Activated CD8-positive, alpha-beta memory T cell treated with anti-CD3 and anti-CD28 coated beads, Interleukin-2, amount 50 U/mL, for 4 hours (primary cell): ENCODE results near the gene INHBC.
"Not testable (repeated sequence)": the region's sequence is repeated elsewhere in the genome, so short reads cannot be mapped to it uniquely, and the experiment has no call there.

Experiments
- DNase-seq: peaks from one replicate; pipeline ENCODE4 v3.0.0-alpha.2; 2020

Gene INHBC

DNA sequence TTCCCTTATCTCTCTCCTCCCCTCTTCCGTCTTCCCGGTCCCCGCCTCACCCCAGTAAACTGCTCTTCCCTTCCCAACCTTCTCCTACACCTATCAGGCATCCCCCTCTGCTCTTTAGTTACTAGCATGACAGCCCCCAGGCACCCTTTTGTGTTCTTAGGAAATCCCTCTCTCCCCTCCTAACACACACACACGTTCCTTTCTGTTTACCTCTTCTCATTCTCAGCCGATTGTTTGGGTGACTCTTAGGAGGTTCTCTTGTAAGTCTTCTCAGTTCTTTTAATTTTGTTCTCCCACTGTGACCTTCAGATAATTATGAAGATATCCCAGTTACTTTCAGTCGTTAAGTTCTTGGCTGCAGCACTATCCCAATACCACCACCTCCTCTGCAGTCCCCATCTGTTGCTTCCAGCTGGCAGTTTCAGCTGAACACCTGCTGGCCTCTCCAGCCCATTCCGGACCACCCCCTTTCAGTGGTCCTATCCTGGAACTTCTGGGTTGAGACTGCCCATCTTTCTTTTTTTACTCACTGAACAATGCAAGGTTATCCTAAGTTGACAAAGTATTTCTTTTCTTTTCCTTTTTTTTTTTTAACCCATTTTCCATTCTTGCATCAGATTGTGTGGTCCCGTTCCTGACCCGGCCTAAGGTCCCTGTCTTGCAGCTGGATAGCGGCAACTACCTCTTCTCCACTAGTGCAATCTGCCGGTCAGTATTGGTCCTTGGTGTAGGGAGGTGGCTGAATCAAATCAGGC, 54.0 kb downstream of the INHBC start:
- DNase-seq = no peak

DNA sequence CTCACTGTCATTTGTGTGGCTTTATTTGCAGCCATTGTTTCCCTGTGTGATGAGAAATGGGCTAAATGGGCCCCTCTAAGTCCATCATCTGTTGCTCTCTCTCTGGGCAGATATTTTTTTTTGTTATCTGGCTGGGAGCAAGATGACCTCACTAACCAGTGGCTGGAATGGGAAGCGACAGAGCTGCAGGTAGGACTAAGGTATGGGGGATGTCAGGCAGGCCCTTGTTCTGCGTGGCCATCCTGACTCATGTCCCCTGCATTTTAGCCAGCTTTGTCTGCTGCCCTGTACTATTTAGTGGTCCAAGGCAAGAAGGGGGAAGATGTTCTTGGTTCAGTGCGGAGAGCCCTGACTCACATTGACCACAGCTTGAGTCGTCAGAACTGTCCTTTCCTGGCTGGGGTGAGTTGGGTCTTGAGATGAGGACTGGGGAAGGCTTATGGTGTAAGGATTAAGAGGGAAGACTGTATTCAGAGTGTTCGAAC, 54.6 kb downstream of the INHBC start:
- no peak for DNase-seq

DNA sequence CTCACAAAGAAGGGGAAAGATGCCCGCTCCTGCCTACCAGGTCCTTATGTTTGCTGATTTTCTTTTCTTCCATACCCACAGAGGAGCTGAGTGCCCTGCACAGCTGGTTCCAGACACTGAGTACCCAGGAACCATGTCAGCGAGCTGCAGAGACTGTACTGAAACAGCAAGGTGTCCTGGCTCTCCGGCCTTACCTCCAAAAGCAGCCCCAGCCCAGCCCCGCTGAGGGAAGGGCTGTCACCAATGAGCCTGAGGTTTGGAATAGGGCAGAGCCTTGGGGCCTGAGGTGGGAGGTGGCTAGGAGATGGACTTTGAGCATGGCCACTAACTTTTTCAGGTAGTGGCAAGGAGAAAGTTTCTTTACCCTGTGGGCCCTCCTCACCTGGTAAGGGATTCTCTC, 55.5 kb downstream of the INHBC start:
- DNase-seq = no peak

DNA sequence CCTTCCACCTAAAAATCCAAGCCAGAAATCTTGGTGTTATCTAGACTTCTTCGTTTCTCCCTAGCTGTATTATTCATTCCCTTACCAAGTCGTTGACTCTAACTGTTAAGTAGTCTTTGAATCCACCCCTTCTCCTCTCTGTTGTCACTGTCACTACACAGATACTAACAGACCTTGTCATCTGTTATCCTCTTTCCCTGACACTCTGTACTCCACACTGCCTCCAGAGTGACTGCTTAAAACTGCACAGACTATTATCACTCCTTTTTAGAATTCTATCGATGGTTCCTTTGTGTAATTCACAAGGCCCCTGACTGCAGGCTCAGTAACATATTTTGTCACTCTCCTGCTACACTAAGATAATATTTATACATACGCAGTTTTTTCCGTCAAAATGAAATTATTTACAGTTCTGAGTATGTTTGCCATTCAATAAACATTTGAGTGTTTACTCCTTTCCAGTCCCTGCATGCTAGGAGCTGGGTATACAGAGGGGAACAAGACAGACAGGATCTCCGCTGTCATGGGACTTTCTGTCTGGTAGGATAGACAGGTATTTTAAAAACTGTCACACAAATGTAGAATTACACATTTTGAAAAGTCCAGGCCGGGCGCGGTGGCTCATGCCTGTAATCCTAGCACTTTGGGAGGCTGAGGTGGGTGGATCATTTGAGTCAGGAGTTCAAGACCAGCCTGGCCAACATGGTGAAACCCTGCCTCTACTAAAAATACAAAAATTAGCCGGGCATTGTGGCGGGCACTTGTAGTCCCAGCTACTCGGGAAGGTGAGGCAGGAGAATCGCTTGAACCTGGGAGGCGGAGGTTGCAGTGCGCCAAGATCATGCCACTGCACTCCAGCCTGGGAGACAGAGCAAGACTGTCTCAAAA, 57.1 kb downstream of the INHBC start:
- DNase-seq = no peak

DNA sequence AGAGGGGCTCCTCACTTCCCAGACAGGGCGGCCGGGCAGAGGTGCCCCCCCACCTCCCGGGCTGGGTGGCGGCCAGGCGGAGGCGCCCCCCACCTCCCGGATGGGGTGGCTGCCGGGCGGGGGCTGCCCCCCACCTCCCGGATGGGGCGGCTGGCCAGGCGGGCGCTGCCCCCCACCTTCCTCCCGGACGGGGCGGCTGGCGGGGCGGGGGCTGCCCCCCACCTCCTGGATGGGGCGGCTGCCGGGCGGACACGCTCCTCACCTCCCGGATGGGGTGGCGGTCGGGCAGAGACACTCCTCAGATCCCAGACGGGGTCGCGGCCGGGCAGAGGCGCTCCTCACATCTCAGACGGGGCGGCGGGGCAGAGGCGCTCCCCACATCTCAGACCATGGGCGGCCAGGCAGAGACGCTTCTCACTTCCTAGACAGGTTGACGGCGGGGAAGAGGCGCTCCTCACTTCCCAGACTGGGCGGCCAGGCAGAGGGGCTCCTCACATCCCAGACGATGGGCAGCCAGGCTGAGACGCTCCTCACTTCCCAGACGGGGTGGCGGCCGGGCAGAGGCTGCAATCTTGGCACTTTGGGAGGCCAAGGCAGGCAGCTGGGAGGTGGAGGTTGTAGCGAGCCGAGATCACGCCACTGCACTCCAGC, 60.6 kb downstream of the INHBC start:
- not testable (repeated sequence) for DNase-seq

DNA sequence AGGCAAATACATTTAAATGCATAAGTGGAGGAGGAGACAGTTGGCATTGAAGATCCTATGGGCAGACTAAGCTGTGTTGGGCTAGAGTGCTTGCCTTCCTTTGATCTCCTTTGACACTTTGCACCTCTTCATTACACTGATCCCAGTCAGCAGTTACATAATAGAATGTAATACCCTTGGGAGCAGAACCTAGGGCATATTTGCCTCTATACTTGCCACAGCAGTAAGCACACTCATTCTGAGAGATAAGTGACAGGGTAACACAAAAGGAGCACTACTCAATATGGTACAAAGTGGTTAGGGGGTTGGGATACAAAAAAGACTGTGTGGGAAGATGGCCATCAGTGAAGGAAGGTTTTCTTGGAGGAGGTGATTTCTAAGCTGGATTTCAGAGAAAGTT, 62.2 kb downstream of the INHBC start:
- no peak for DNase-seq

DNA sequence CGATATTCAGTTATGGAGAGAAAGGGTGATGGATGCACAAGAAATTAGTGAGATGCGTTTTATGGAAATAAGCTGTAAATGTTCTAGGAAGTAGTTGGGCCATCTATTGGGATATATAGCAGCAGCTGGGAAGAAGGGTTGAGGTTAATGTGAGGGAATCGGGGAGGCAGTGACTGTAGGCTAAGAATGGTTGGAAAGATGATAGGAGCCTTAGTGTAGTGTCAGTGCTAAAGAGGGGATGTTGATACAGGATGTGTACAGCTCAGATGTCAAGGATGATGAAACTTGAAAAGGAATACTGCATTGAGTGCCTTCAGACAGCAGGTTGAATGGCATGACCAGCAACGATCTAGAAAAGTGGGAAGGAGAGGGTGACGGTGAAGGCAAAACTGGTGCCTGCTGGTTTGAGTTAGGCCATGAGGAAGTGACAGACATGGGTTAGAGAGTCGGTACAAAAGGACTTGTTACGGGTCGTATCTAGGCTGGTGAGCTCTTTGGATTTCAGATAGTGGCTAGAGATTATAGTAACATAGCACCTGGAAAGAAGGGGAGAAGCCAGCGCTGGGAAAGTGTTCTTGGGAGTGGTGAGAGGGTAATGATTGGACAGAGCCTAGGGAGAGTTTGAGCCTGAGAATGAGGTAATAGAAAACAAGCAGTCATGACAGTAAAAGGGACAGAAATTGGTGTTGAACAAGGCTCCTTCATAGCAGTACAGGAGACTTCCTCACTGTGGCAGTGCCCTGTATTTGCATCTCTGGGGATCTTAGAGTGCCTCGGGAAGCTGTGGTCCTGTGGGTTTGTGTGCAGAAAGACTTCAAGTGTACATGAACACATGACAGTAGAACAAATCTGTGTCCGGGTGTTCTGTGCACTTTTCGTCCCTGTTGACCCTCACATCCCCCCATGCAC, 62.9 kb downstream of the INHBC start:
- DNase-seq = no peak

DNA sequence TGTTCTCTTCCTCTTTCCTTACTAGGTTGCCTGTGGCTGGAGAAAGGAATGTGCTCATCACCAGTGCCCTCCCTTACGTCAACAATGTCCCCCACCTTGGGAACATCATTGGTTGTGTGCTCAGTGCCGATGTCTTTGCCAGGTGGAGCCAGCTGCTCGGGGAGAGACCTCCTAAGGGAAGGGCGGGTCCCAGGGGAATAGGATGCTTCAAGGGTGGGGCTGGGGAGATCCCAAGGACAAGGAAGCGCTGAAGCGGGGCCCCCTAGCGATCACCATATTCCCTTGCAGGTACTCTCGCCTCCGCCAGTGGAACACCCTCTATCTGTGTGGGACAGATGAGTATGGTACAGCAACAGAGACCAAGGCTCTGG, 63.5 kb downstream of the INHBC start:
- no peak for DNase-seq

DNA sequence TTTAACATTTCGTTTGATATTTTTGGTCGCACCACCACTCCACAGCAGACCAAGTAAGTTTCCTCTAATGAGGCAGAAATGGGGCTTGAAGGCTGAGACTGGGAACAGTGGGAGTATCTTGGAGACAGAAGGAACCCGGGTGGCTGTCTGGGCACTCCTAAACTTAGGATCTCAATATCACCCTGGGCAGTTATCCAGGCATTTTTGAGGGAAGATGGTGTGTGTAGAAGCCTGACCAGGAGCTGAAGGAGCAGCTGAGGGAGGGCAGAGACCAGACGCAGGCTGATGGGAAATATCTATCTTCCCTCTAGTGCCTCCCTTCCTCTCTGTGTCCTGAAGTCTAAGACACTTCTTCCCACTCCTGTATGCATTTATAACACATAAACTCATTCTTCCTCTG, 64.0 kb downstream of the INHBC start:
- no peak for DNase-seq

DNA sequence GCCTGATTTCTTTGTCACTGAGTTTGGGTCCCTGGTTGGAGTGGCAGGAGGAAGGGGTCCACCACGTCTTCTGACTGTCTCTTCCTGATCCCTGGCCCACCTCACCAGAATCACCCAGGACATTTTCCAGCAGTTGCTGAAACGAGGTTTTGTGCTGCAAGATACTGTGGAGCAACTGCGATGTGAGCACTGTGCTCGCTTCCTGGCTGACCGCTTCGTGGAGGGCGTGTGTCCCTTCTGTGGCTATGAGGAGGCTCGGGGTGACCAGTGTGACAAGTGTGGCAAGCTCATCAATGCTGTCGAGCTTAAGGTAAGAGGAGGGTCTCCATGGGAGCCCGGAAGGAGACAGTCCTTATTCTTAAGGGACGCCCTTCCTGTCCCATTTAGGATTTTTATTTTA, 65.6 kb downstream of the INHBC start:
- DNase-seq = no peak
